Thyroid gland (tissue), 4 donors: ENCODE measurements around the gene SHISAL2A.

ENCODE experiments used
- POLR2A ChIP-seq, 2 donors: fragments of 450-650 bp; IDR thresholded peaks; one replicate each; pipeline ENCODE4 v1.6.1; 2017; ENCODE audit warnings: antibody characterized with exemption in 2 of 2, mild to moderate bottlenecking in 2 of 2, moderate library complexity in 1 of 2
- TF ChIP-seq, protein P1 (sequence below), 6 experiments: fragments of 200-600 bp in 3 of 6; fragments of 450-650 bp in 3 of 6; sonication (generic) in 3 of 6; IDR thresholded peaks; one replicate each; pipeline ENCODE4 v1.5.1; 2016 to 2019; ENCODE audit warnings: antibody characterized with exemption in 6 of 6, mild to moderate bottlenecking in 2 of 6, inconsistent platforms in 1 of 6, moderate library complexity in 1 of 6

DNA sequence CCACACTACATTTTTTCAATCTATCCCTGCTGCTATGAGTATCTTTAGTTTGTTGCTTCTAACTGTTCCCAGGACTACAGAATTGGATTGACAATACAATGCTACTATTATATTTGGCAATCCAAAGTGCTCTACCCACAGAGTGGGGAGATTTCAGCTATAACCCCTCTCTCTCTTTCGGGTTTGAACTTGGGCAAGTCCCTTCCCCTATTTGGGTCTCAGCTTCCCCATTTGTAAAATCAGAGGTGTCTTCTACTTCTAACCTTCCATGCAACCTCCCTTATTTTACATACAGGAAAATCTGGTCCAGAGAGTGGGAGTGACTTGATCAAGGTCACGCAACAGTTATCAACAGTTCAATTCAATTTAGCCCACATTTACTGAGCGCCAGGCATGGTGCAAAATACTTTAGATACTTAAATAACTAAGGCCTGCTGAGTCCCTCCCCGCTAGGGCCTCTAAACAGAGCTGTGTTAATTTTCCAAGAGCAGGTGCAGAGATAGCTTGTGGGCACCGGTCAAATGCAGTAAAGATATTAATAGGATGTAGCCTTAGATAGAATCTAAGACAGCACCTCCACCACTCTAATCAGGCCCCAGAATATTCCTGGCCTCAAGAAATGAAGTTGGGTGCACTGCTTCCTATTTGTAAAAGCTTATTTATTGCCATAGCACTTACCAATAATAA lies 40.2 kb upstream of the SHISAL2A start:
- TF ChIP-seq, protein P1, sequence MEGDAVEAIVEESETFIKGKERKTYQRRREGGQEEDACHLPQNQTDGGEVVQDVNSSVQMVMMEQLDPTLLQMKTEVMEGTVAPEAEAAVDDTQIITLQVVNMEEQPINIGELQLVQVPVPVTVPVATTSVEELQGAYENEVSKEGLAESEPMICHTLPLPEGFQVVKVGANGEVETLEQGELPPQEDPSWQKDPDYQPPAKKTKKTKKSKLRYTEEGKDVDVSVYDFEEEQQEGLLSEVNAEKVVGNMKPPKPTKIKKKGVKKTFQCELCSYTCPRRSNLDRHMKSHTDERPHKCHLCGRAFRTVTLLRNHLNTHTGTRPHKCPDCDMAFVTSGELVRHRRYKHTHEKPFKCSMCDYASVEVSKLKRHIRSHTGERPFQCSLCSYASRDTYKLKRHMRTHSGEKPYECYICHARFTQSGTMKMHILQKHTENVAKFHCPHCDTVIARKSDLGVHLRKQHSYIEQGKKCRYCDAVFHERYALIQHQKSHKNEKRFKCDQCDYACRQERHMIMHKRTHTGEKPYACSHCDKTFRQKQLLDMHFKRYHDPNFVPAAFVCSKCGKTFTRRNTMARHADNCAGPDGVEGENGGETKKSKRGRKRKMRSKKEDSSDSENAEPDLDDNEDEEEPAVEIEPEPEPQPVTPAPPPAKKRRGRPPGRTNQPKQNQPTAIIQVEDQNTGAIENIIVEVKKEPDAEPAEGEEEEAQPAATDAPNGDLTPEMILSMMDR (IDR thresholded peaks at IDR 0.05) = no peak
- no peak for TF ChIP-seq POLR2A (IDR thresholded peaks at IDR 0.05)
